Activated T-helper 9 cell treated with anti-CD3 and anti-CD28 coated beads, Interleukin-2, amount 50 U/mL, for 16 hours (primary cell): ENCODE data around the gene RPL19.

Experiments
- DNase-seq: peaks from one replicate; pipeline ENCODE4 v3.0.0-alpha.2; 2020; ENCODE audit warnings: low read depth

RPL19 gene

GRCh38 chr17:39197380-39198185, 2.5 kb upstream of the RPL19 start, which contains the start of gene CACNB1:
TSS of gene CACNB1 (minus strand) at chr17:39197669. CDS start at chr17:39197495, 174 bp downstream.
- DNase-seq: peak; percentile 56

DNA sequence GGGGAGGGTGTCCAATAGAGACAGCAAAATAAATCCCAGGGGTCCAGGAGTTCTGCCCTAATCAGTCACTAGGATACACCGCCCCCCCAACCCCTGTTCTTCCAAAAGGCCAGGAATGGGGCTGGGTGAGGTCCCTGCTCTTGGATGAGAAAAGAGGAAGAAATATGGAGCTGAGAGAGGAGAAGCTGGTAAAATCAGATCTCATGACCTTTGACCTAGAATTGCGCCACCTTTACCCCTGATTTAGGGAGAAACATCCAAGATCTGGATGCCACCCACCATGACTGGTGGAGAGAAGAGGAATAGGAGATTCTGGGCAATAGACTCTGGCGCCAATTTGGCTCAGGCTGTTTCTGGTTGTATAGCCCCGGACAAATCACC, 1.9 kb upstream of the RPL19 start:
- DNase-seq: no peak

- peak; percentile 79 for DNase-seq
Measured at GRCh38 chr17:39199820-39200069, 338 bp upstream of the RPL19 start.

GRCh38 chr17:39200957-39201510, 951 bp downstream of the RPL19 start:
- DNase-seq: no peak

DNA sequence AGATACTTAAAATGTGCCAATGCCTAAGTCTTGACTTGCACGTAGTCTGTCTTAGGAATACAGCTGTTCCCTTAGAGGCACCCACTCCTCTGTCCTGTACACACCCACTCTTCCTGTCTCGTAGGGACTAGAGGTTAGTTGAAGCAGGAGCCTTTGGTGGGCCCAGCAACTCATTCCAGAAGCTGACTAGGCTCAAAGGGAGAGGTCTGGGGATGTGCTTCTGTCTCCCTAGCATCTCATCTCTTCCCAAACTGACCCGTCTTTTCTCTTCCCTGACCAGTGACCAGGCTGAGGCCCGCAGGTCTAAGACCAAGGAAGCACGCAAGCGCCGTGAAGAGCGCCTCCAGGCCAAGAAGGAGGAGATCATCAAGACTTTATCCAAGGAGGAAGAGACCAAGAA, 4.2 kb downstream of the RPL19 start:
- no peak for DNase-seq

GRCh38 chr17:39205112-39205526, 5.0 kb downstream of the RPL19 start:
- DNase-seq: no peak

- DNase-seq: no peak
Measured at GRCh38 chr17:39208136-39208535, 8.1 kb downstream of the RPL19 start.

DNA sequence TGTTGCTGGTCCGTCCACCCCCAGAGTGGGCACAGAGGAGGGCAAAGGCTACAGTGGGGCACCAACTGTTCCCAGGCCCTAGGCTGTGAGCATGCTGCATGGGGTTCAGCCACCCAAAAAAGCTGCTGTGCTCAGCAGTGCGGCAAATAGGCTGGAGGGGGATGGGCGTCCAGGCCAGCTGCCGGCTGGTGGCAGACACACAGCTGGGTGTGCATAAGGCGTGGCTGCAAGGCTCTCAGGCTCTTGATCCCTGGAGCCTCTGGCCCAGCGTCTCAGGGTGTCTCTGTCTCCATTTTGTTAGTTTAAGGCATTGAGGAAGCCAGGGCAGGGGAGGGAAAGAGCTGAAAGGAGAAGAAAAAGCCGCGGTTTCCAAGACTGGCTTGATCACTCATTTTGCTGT, 8.8 kb downstream of the RPL19 start:
- DNase-seq: no peak

GRCh38 chr17:39209317-39210092, 9.4 kb downstream of the RPL19 start:
- peak; percentile 66 for DNase-seq

DNA sequence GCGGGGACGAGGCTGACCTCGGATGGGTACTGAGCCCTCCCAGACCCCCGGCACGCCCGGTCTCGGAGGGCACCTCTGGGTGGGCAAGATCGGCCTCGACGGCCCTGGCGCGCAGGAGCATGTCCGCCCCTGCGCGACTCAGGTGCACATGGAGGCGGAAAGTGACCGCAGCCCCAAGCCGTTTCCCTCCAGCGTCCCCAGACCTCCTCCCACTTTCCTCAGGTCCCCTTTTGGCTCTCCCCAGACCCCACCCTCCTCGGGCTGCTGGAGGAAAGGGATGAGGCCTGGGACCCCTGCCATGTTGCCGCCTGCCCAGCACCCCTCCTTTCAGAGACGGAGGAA, 10.0 kb downstream of the RPL19 start:
- DNase-seq: no peak

- no peak for DNase-seq
Measured at GRCh38 chr17:39212195-39212810, 12.2 kb downstream of the RPL19 start.

GRCh38 chr17:39212841-39213480, 12.9 kb downstream of the RPL19 start:
- DNase-seq: no peak

- no peak for DNase-seq
Measured at GRCh38 chr17:39213852-39214251, 13.8 kb downstream of the RPL19 start.

DNA sequence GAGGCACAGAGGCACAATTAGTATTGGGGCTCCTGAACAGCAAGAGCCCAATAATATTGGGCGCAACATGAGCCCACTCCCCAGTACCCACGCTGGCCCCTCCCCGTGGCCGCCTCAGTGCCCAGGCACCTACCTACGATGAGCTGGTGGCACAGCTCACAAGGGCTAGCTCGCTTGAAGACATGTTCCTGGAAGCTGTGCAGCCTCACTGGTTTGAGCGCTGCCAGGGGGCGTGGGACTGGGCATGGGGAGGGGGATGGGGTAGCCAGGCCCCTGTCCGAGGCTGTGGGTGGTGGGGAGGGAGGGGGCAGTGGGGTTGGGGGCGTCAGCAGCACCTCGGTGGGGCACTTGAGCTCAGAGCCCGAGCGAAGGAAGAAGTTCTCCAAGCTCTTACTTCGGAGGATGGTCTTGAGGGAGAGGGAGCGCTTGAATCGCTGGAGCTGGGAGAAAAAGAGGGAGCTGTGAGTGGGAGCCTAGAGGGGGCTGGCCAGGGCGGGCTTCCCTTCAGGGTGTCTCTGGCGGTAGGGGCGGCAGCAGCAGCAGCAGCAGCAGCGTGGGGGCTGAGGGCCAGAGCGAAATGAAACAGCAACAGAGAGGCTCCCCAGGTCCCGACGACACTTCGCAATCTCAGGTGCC, 17.8 kb downstream of the RPL19 start:
- DNase-seq: no peak

DNA sequence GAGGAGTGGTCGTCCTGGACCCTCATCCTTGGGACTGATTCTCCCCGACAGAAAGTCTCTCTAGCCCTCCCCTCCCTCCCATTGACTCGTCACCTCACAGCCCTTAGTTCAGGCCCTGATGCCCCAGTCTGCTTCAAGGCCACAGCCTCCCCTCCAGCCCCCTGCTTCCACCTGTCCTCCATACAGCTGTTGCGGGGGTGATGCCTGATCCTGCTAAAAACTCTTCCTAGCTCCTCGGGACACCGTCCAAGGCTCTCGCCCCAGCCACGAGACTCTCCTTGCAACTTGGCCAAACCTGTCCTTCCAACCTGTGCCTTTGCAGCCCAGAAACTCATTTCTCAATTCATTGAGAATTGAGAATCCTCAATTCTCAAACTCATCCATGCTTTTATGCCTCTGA, 18.8 kb downstream of the RPL19 start:
- no peak for DNase-seq

- DNase-seq: no peak
Measured at GRCh38 chr17:39219647-39220154, 19.6 kb downstream of the RPL19 start.

DNA sequence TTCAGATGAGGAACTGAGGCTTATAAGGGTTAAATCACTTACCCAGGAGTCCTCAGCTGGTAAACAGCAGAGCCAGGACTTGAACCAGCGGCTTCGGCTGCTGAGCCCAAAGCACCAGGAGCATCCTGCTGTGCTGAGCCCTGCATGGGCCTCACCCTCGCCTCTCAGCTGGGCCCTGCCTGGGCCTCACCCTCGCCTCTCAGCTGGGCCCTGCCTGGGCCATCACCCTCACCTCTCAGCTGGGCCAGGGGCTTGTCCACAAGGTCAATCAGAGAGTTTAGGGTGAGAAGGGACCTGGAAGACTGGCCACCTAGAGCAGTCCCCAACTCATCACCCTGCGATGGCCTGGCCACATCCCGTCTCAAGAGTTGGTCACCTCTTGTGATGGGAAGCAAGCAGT, 21.5 kb downstream of the RPL19 start:
- DNase-seq: no peak

- no peak for DNase-seq
Measured at GRCh38 chr17:39222151-39222550, 22.1 kb downstream of the RPL19 start.

- DNase-seq: no peak
Measured at GRCh38 chr17:39222866-39223834, 23.1 kb downstream of the RPL19 start.

- no peak for DNase-seq
Measured at GRCh38 chr17:39223907-39224777, 24.1 kb downstream of the RPL19 start.
